ENCODE results near the gene EXD3. TPM values are rescaled to one million over a fixed set of nuclear protein-coding genes. Genes with fewer than 3 reads are reported as not detected.

Gene EXD3
- total and polyA plus RNA-seq, 4 donors, result 8.6 to 30.5 (median 19.5) TPM

DNA sequence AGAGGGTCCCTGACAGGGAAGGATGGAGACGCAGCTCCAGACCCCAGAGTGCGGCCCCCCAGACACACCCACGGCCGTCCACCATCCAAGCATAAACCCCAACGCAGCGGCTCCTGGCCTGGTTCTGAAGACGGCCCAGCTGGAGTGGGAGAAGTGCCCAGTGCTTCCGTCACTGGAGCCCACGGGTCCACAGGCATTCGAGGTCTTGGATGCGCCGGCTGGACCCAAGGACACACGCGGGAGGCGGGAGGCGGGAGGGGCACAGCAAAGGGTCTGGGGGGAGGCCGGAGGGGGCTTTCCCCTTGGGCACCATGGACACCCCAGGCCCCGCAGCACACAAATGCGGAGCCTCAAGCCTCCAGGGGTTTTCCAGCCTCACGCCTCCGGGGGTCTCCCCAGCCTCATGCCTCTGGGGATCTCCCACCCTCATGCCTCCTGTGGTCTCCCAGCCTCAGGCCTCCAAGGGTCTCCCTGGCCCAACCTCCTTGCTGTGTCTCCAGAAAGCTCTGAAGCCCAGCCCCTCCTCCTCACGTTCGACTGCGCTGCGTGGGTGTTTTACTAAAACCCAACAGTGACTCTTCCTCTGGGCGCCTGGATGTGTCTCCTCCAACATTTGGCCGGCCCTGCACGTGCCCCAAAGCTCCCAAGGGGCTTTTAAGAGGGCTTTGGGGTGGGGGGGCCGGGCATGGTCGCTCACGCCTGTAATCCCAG lies 15.2 kb downstream of the EXD3 start:
- H3K9ac ChIP-seq (ENCODE audit: insufficient read depth in 1 of 2, low read length in 2 of 2), result no peak overlapping the region
- H3K4me1 ChIP-seq (ENCODE audit: control insufficient read depth in 5 of 5, insufficient read depth in 5 of 5, low read length in 5 of 5), result peaks cover 0 to 18% (median 2%) of the 10 kb centered on the region in 5 donors
- no peak for DNase-seq
- ATAC-seq (ENCODE audit: insufficient read depth, low FRiP score), result no peak
- H3K4me3 ChIP-seq, result no peak overlapping the region
- H3K36me3 ChIP-seq (ENCODE audit: control insufficient read depth in 4 of 4, insufficient read depth in 4 of 4, low read length in 4 of 4), result peaks cover 0 to 2% (median 0%) of the 10 kb centered on the region in 4 donors
- WGBS, 2 donors, result 66 to 85% methylated on average over 31 of the region's 31 CpGs
- no peaks in the 10 kb centered on the region for H3K27me3 ChIP-seq (ENCODE audit: control insufficient read depth in 3 of 3, insufficient read depth in 3 of 3, low read length in 2 of 3)
- no peak overlapping the region for H3K27ac ChIP-seq (ENCODE audit: low read depth in 1 of 2, low read length in 1 of 2)
- H3K9me3 ChIP-seq (ENCODE audit: control insufficient read depth in 4 of 4, insufficient read depth in 3 of 4, low read length in 3 of 4), result no peaks in the 10 kb centered on the region
- TF ChIP-seq, protein P1, sequence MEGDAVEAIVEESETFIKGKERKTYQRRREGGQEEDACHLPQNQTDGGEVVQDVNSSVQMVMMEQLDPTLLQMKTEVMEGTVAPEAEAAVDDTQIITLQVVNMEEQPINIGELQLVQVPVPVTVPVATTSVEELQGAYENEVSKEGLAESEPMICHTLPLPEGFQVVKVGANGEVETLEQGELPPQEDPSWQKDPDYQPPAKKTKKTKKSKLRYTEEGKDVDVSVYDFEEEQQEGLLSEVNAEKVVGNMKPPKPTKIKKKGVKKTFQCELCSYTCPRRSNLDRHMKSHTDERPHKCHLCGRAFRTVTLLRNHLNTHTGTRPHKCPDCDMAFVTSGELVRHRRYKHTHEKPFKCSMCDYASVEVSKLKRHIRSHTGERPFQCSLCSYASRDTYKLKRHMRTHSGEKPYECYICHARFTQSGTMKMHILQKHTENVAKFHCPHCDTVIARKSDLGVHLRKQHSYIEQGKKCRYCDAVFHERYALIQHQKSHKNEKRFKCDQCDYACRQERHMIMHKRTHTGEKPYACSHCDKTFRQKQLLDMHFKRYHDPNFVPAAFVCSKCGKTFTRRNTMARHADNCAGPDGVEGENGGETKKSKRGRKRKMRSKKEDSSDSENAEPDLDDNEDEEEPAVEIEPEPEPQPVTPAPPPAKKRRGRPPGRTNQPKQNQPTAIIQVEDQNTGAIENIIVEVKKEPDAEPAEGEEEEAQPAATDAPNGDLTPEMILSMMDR (IDR thresholded peaks at IDR 0.05; ENCODE audit: control extremely low read depth, extremely low read depth), result no peak

DNA sequence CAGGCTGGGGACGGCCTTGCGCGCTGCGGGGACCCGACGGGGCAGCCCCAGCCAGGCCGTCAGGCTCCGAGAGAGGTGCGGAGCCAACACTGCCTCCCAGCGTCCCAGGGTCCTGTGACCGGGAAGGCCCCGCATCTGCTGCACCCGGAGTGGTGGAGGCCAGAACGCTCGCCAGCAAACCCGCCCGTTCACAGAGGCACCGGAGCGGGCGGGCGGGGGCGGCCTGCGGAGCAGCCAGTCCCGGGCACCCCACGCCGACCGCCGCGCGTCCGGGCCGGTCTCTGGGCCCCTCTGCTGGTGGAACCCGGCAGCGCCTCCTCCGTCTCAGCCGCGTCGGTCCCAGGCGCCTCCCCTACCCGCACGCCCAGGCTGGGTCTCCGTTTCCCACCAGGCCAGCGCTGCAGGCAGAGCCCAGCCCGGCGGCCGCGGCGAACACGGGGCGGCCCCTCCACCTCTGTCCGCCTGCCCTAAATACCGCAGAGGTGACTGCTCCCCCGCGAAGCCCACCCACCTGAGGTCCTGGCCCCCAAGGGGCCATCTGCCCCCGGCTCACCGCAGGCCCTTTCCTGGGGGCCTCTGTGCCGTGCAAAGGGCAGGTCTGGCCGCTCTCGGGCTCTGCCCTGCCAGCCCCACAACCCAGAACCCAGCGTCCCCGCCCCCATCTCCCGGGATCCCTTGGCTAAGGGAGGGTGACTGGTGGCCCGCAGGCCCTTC lies 15.9 kb downstream of the EXD3 start:
- H3K36me3 ChIP-seq (ENCODE audit: control insufficient read depth in 4 of 4, insufficient read depth in 4 of 4, low read length in 4 of 4), result peaks cover 0 to 2% (median 0%) of the 10 kb centered on the region in 4 donors
- DNase-seq (peak; percentile 66 to 80 (median 76)), ATAC-seq (ENCODE audit: insufficient read depth, low FRiP score) (peak; percentile 44)
- no peaks in the 10 kb centered on the region for H3K9me3 ChIP-seq (ENCODE audit: control insufficient read depth in 4 of 4, insufficient read depth in 3 of 4, low read length in 3 of 4)
- H3K9ac ChIP-seq (ENCODE audit: insufficient read depth in 1 of 2, low read length in 2 of 2), result no peak overlapping the region
- no peaks in the 10 kb centered on the region for H3K27me3 ChIP-seq (ENCODE audit: control insufficient read depth in 3 of 3, insufficient read depth in 3 of 3, low read length in 2 of 3)
- TF ChIP-seq, protein P1 (IDR thresholded peaks at IDR 0.05; ENCODE audit: control extremely low read depth, extremely low read depth), result peak; percentile 58
- peak overlapping the region; percentile 38 to 44 for H3K27ac ChIP-seq (ENCODE audit: low read depth in 1 of 2, low read length in 1 of 2)
- H3K4me3 ChIP-seq, result no peak overlapping the region
- peaks cover 0 to 18% (median 0%) of the 10 kb centered on the region in 5 donors for H3K4me1 ChIP-seq (ENCODE audit: control insufficient read depth in 5 of 5, insufficient read depth in 5 of 5, low read length in 5 of 5)
- 4 to 9% methylated on average over 32 to 63 of the region's 63 CpGs for WGBS, 2 donors

DNA sequence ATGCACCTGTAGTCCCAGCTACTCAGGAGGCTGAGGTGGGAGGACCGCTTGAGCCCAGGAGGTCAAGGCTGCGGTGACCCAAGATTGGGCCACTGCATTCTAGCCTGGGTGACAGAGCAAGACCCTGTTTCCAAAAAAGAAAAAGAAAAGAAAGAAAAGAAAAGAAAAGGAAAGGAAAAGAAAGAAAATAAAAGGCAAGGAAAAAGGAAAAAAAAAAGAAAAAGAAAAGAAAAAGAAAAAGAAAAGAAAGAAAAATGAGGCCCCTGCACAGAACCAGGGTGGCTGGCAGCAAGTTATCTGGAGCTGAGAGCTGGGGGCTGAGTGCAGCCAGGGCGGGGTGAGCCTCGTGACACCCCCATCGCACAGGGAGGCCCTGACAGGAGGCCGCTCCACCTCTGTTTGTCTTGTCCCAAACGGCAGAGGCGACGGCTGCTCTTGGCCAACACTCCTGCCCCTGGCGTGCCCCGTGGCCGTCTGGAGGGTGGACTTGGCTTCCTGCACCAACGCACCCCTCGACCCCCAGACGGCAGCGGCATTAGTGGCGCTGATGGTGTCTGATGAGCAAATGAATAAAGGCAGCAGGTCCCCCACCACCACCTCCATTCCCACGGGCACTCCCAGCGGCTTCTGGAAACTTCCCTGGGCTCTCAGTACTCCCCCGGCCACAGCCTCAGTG lies 16.7 kb downstream of the EXD3 start:
- Histone ChIP-seq H3K4me1 (ENCODE audit: control insufficient read depth in 5 of 5, insufficient read depth in 5 of 5, low read length in 5 of 5) (peaks cover 0 to 17% (median 0%) of the 10 kb centered on the region in 5 donors), H3K9ac (ENCODE audit: insufficient read depth in 1 of 2, low read length in 2 of 2) (no peak overlapping the region), H3K9me3 (ENCODE audit: control insufficient read depth in 4 of 4, insufficient read depth in 3 of 4, low read length in 3 of 4) (no peaks in the 10 kb centered on the region), H3K27me3 (ENCODE audit: control insufficient read depth in 3 of 3, insufficient read depth in 3 of 3, low read length in 2 of 3) (no peaks in the 10 kb centered on the region), H3K36me3 (ENCODE audit: control insufficient read depth in 4 of 4, insufficient read depth in 4 of 4, low read length in 4 of 4) (peaks cover 0 to 2% (median 0%) of the 10 kb centered on the region in 4 donors), H3K27ac (ENCODE audit: low read depth in 1 of 2, low read length in 1 of 2) (no peak overlapping the region), H3K4me3 (no peak overlapping the region)
- 55 to 69% methylated on average over 19 to 20 of the region's 20 CpGs for WGBS, 2 donors
- DNase-seq, result no peak
- no peak for ATAC-seq (ENCODE audit: insufficient read depth, low FRiP score)
- TF ChIP-seq, protein P1 (IDR thresholded peaks at IDR 0.05; ENCODE audit: control extremely low read depth, extremely low read depth), result no peak

Measured in lung (tissue), 12 donors.